Memory B cell (primary cell): Measurements from ENCODE around the gene NAIP.
A peak's percentile ranks its signal among the peaks of the same experiment; 100 is the strongest.
"Not testable (repeated sequence)": the region's sequence is repeated elsewhere in the genome, so short reads cannot be mapped to it uniquely, and the experiment has no call there.

ENCODE experiments used
- ATAC-seq: fragments of 150-1000 bp; cut with Tn5 transposase; 2 replicates; pipeline ENCODE4 v1.10.0; 2021; ENCODE audit warnings: low read depth, mild to moderate bottlenecking, moderate library complexity
- DNase-seq, 2 donors: peaks; one replicate each; pipeline ENCODE4 v3.0.0; 2022; ENCODE audit warnings: low spot score in 2 of 2
- H3K27ac Mint-ChIP-seq: one replicate; pipeline ENCODE4 v1.8.0; 2022; ENCODE audit warnings: mild to moderate bottlenecking, moderate library complexity, mixed read lengths
- H3K27me3 Mint-ChIP-seq: one replicate; pipeline ENCODE4 v1.8.0; 2022; ENCODE audit warnings: mixed read lengths
- H3K36me3 Mint-ChIP-seq: one replicate; pipeline ENCODE4 v1.8.0; 2022; ENCODE audit warnings: mild to moderate bottlenecking, mixed read lengths
- H3K4me1 Mint-ChIP-seq: one replicate; pipeline ENCODE4 v1.8.0; 2022; ENCODE audit warnings: mixed read lengths
- H3K4me3 Mint-ChIP-seq: one replicate; pipeline ENCODE4 v1.8.0; 2022; ENCODE audit warnings: mild to moderate bottlenecking, moderate library complexity, mixed read lengths
- H3K9me3 Mint-ChIP-seq: one replicate; pipeline ENCODE4 v1.8.0; 2022; ENCODE audit warnings: mixed read lengths

NAIP gene

DNA sequence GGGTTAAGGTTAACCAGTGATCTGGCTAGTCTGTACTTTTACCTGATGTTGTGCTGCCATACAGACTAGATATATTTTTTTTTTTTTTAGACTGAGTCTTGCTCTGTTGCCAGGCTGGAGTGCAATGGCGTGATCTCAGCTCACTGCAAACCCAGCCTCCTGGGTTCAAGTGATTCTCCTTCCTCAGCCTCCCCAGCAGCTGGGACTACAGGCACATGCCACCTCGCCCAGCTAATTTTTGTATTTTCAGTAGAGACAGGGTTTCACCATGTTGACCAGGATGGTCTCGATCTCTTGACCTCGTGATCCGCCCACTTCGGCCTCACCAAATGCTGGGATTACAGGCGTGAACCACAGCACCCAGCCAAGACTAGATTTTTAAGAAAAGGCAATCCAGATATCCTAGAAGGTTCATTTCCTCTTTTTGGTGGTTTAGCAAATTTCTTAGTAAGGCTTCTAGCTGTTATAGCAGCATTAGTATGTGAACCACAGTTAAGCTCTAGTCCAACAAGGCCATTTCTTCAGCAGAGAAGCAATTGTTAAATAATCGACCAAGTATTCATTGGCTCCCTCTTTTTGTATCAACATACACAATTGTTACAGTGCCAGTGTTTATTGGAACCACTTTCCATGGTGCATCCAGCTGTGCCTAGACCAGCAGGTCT, at the start of gene NAIP:
Gene NAIP (minus strand): TSS at position 51 of the 665 bp plus-strand sequence. CDS start 12,424 bp downstream, outside the sequence.
- not testable (repeated sequence) for DNase-seq, H3K27me3 Mint-ChIP-seq, H3K27ac Mint-ChIP-seq, H3K4me3 Mint-ChIP-seq, H3K36me3 Mint-ChIP-seq, H3K4me1 Mint-ChIP-seq, H3K9me3 Mint-ChIP-seq
- peak; percentile 65 for ATAC-seq

DNA sequence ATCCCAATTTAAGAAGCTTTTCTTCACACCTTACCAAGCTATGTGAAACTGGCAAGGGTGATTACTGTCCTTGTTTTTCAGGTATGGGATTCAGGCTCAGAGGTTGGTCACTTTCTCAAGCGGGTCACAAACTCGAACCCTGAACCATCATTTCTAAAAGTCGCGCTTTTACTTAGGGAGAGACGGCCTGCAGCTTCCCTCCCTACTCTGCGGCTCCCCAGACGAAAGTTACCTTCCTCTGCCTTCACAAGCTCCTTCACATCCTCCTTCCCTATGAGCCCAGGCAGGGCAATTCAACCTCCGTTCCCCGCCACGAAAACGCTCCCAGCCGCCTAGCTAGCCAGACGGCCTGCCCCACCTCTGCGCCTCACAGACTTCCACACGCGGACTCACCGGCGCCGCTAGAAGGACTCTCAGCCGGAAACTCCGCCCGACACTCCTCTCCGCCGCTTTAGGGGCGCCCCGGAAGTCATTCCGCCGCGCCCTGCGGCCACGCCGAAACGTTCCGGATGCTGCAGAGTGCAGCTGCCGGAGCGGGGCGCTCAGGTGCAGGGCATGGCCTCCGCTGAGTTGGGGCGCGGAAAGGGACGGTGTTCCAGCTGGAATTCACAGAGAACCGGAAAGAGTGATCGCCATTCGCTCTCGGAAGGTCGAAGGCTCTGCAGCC, 42.3 kb upstream of the NAIP start, which contains the start of gene GTF2H2:
Gene GTF2H2 (minus strand): TSS at position 415 of the 667 bp plus-strand sequence. CDS start 4,913 bp downstream, outside the sequence.
- not testable (repeated sequence) for H3K4me1 Mint-ChIP-seq, H3K27ac Mint-ChIP-seq, H3K9me3 Mint-ChIP-seq, DNase-seq, H3K36me3 Mint-ChIP-seq, H3K4me3 Mint-ChIP-seq, H3K27me3 Mint-ChIP-seq
- ATAC-seq = peak; percentile 97

DNA sequence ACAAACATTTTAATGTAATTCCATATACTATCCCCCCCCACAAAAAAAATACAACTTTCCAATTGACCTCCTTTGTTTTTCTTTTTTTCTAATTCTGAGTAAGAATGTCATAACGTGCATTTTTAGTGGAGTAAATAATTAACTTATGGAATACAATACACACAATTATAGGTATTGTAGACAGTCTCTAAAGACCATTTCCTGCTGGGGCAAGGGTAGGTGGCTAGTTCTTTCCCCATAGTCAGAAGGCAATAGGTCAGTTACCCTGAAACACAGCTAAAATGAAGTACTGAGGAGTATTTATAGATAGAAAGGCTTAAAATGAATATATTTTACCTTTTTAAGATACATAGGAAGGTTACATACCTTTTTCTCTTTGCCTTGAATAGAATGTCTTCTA, 36.2 kb upstream of the NAIP start:
- not testable (repeated sequence) for H3K27me3 Mint-ChIP-seq, DNase-seq, H3K9me3 Mint-ChIP-seq, H3K4me1 Mint-ChIP-seq, H3K36me3 Mint-ChIP-seq, H3K4me3 Mint-ChIP-seq, H3K27ac Mint-ChIP-seq, ATAC-seq

DNA sequence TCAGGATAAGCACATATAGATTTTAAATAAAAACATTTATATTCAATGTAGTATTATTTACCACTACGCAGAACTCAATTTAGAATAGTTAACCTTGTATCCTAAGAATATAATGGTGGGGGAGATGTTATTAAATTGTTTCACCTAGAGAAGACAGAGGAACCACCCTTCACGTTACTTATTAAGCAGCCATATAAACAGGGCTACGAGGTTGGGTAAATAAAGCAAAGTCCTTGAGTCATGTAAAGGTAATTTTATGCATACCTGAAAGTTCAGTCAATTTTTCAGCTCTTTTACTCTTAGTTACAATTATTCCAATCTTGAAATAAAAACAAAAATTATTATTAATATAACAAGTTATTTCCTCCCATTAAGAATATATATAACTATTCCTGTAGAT, 34.3 kb upstream of the NAIP start:
- H3K36me3 Mint-ChIP-seq, H3K9me3 Mint-ChIP-seq, H3K27me3 Mint-ChIP-seq, H3K4me3 Mint-ChIP-seq, ATAC-seq, H3K27ac Mint-ChIP-seq, H3K4me1 Mint-ChIP-seq, DNase-seq: not testable (repeated sequence)

DNA sequence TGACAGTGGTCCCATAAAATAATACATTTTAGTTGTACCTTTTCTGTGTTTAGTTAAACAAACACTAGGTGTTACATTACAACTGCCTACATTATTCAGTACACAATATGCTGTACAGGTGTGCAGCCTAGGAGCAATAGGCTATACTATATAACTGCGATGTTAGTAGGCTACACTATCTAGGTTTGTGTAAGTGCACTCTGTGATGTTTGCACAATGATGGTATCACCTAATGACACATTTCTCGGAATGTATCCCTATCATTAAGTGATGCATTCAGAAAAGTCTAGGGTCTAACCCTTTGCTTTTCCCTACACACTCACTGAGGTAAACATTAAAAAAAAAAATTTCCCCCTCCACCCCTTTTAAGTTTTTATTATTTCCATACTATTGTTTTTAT, 19.7 kb upstream of the NAIP start:
- H3K4me3 Mint-ChIP-seq, DNase-seq, H3K36me3 Mint-ChIP-seq, H3K27ac Mint-ChIP-seq, H3K27me3 Mint-ChIP-seq, ATAC-seq, H3K4me1 Mint-ChIP-seq, H3K9me3 Mint-ChIP-seq: not testable (repeated sequence)

GRCh38 chr5:71044128-71044527, 19.0 kb upstream of the NAIP start:
- not testable (repeated sequence) for H3K27me3 Mint-ChIP-seq, H3K27ac Mint-ChIP-seq, H3K4me1 Mint-ChIP-seq, H3K36me3 Mint-ChIP-seq, DNase-seq, H3K4me3 Mint-ChIP-seq, ATAC-seq, H3K9me3 Mint-ChIP-seq

GRCh38 chr5:71031046-71031776, 6.1 kb upstream of the NAIP start:
- DNase-seq, H3K4me3 Mint-ChIP-seq, H3K36me3 Mint-ChIP-seq, ATAC-seq, H3K9me3 Mint-ChIP-seq, H3K27ac Mint-ChIP-seq, H3K27me3 Mint-ChIP-seq, H3K4me1 Mint-ChIP-seq: not testable (repeated sequence)

DNA sequence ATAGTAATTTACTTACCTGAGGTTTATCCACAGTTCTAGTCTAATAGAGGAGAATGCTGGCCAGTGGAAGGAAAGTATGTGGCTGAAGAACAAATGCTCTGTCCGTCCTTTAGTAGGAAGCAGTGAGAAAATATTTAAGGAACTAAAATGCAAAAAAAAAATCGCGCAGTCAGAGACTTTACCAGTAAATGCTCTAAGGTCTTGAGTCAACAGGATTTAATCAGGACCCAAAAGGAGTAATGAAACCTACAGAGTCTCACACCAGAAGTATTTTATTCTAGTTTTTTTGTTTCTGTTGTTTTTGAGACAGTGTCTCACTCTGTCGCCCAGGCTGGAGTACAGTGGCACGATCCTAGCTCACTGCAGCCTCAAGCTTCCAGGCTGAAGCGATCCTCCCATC, 4.5 kb downstream of the NAIP start:
- not testable (repeated sequence) for H3K4me1 Mint-ChIP-seq, H3K36me3 Mint-ChIP-seq, H3K27ac Mint-ChIP-seq, H3K9me3 Mint-ChIP-seq, H3K27me3 Mint-ChIP-seq, H3K4me3 Mint-ChIP-seq, DNase-seq
- ATAC-seq = peak; percentile 17

- H3K27me3 Mint-ChIP-seq, H3K4me1 Mint-ChIP-seq, H3K9me3 Mint-ChIP-seq, H3K36me3 Mint-ChIP-seq, H3K27ac Mint-ChIP-seq, H3K4me3 Mint-ChIP-seq, DNase-seq: not testable (repeated sequence)
- ATAC-seq = peak; percentile 45
Measured at GRCh38 chr5:71018376-71019005, 6.6 kb downstream of the NAIP start.

GRCh38 chr5:71014176-71014575, 11.0 kb downstream of the NAIP start:
- no peak overlapping the region for H3K4me3 Mint-ChIP-seq
- no peaks in the 10 kb centered on the region for H3K4me1 Mint-ChIP-seq
- no peak overlapping the region for H3K27ac Mint-ChIP-seq
- no peak for DNase-seq
- no peaks in the 10 kb centered on the region for H3K36me3 Mint-ChIP-seq
- H3K9me3 Mint-ChIP-seq = no peaks in the 10 kb centered on the region
- ATAC-seq = no peak
- no peaks in the 10 kb centered on the region for H3K27me3 Mint-ChIP-seq

DNA sequence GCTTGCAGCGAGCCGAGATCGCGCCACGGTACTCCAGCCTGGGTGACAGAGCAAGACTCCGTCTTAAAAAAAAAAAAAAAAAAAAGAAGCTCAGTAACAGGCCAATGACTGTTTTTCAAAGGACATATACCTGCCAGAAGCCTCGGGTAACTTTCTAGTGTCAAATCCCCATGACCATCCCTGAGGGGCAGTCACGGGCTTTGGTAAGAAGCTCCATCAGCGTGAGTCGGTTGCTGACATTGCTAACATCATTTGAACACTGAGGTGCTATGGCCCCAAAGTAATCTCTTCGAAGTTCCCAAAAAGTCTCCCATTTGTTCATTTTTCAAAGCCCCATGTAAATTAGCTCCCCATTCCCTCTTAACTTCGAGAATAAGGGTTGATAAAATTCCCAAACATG, 11.6 kb downstream of the NAIP start:
- H3K4me1 Mint-ChIP-seq = no peaks in the 10 kb centered on the region
- H3K9me3 Mint-ChIP-seq = no peaks in the 10 kb centered on the region
- H3K4me3 Mint-ChIP-seq = no peak overlapping the region
- DNase-seq = no peak
- no peak for ATAC-seq
- H3K36me3 Mint-ChIP-seq = no peaks in the 10 kb centered on the region
- no peak overlapping the region for H3K27ac Mint-ChIP-seq
- no peaks in the 10 kb centered on the region for H3K27me3 Mint-ChIP-seq

DNA sequence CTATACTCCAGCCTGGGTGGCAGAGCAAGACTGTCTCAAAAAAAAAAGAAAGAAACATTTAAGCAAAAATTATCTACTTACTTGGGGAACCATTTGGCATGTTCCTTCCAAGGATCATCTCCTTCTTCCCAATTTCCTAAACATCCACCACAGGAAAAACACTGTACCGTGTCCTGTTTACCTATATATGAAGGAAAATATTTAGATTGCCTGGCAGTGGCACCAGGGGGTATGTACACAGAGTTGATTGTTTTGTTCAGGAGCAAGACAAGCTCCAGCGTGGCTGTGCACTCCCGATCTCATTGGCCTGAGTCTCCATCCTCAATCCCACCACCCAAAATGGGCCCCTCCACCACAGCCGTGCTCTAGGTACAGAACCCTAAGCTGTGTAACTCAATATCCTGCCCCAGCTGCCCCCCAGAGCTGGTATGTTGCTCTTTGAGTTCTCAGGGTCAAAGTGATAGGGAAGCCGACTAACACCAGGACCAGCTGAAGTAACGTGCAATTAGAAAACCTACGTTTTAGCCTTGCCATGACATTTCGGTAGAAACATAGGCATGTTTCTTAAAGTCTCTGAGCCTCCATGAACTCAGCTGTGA, 13.8 kb downstream of the NAIP start:
- no peak overlapping the region for H3K27ac Mint-ChIP-seq
- ATAC-seq (no peak), DNase-seq (no peak)
- no peaks in the 10 kb centered on the region for H3K27me3 Mint-ChIP-seq
- H3K9me3 Mint-ChIP-seq = no peaks in the 10 kb centered on the region
- H3K4me1 Mint-ChIP-seq = no peaks in the 10 kb centered on the region
- H3K36me3 Mint-ChIP-seq = no peaks in the 10 kb centered on the region
- no peak overlapping the region for H3K4me3 Mint-ChIP-seq

- H3K4me1 Mint-ChIP-seq, H3K9me3 Mint-ChIP-seq, H3K36me3 Mint-ChIP-seq, H3K4me3 Mint-ChIP-seq, H3K27me3 Mint-ChIP-seq, H3K27ac Mint-ChIP-seq, ATAC-seq, DNase-seq: not testable (repeated sequence)
Measured at GRCh38 chr5:71006983-71007382, 18.2 kb downstream of the NAIP start.

GRCh38 chr5:70984882-70985281, 40.3 kb downstream of the NAIP start:
- not testable (repeated sequence) for H3K4me3 Mint-ChIP-seq, H3K4me1 Mint-ChIP-seq, H3K9me3 Mint-ChIP-seq, DNase-seq, H3K27me3 Mint-ChIP-seq, H3K36me3 Mint-ChIP-seq, ATAC-seq, H3K27ac Mint-ChIP-seq
